Measurements from ENCODE around the gene SBF2. TPM values are rescaled to one million over a fixed set of nuclear protein-coding genes. Genes with fewer than 3 reads are reported as not detected.
"Not testable (repeated sequence)": the region's sequence is repeated elsewhere in the genome, so short reads cannot be mapped to it uniquely, and the experiment has no call there.

The SBF2 gene
- total RNA-seq, 1 donor from 2014 or later = 141 TPM

GRCh38 chr11:10097615-10098014 is 196.4 kb downstream of the SBF2 start:
- DNase-seq (ENCODE audit: low spot score) (no peak), ATAC-seq (no peak)
- intact Hi-C loops (cut with DNase I) = no loop called here

GRCh38 chr11:10096987-10097386 is 197.0 kb downstream of the SBF2 start:
- ATAC-seq = no peak
- intact Hi-C loops (cut with DNase I) = no loop called here
- DNase-seq (ENCODE audit: low spot score) = no peak

GRCh38 chr11:10095412-10096208 is 198.4 kb downstream of the SBF2 start:
- ATAC-seq (no peak), DNase-seq (ENCODE audit: low spot score) (no peak)
- intact Hi-C loops (cut with DNase I) = no loop called here

GRCh38 chr11:10092426-10092825 is 201.6 kb downstream of the SBF2 start:
- DNase-seq (ENCODE audit: low spot score) = no peak
- intact Hi-C loops (cut with DNase I) = no loop called here
- no peak for ATAC-seq

GRCh38 chr11:10091314-10092045 is 202.5 kb downstream of the SBF2 start:
- intact Hi-C loops (cut with DNase I) = no loop called here
- DNase-seq (ENCODE audit: low spot score) (no peak), ATAC-seq (no peak)

GRCh38 chr11:10087923-10088225 is 206.1 kb downstream of the SBF2 start:
- DNase-seq (ENCODE audit: low spot score); intact Hi-C loops (cut with DNase I); ATAC-seq: not testable (repeated sequence)

- ATAC-seq (no peak), DNase-seq (ENCODE audit: low spot score) (no peak)
- intact Hi-C loops (cut with DNase I) = no loop called here
Observed at GRCh38 chr11:10087186-10087922, 206.7 kb downstream of the SBF2 start.

- DNase-seq (ENCODE audit: low spot score) (no peak), ATAC-seq (no peak)
- intact Hi-C loops (cut with DNase I) = no loop called here
Observed at GRCh38 chr11:10080138-10080537, 213.9 kb downstream of the SBF2 start.

GRCh38 chr11:10076458-10077141 is 217.4 kb downstream of the SBF2 start:
- DNase-seq (ENCODE audit: low spot score) (no peak), ATAC-seq (peak; percentile 44)
- intact Hi-C loops (cut with DNase I) = no loop called here

- intact Hi-C loops (cut with DNase I) = no loop called here
- no peak for DNase-seq (ENCODE audit: low spot score)
- ATAC-seq = no peak
Observed at GRCh38 chr11:10075141-10075540, 218.9 kb downstream of the SBF2 start.

GRCh38 chr11:10072841-10073240 is 221.2 kb downstream of the SBF2 start:
- DNase-seq (ENCODE audit: low spot score) (no peak), ATAC-seq (no peak)
- intact Hi-C loops (cut with DNase I) = no loop called here

- DNase-seq (ENCODE audit: low spot score) (no peak), ATAC-seq (no peak)
- intact Hi-C loops (cut with DNase I) = no loop called here
Observed at GRCh38 chr11:10072142-10072541, 221.9 kb downstream of the SBF2 start.

- DNase-seq (ENCODE audit: low spot score) = no peak
- intact Hi-C loops (cut with DNase I) = no loop called here
Observed at GRCh38 chr11:10067629-10068300, 226.3 kb downstream of the SBF2 start.

GRCh38 chr11:10066441-10066840 is 227.6 kb downstream of the SBF2 start:
- intact Hi-C loops (cut with DNase I) = no loop called here
- ATAC-seq (no peak), DNase-seq (ENCODE audit: low spot score) (no peak)

More at GRCh38 chr11:10067629-10068300, 226.3 kb downstream of the SBF2 start:
- no peak for ATAC-seq

- ATAC-seq = no peak
- DNase-seq (ENCODE audit: low spot score) = no peak
- intact Hi-C loops (cut with DNase I) = no loop called here
Observed at GRCh38 chr11:10064828-10065227, 229.2 kb downstream of the SBF2 start.

- intact Hi-C loops (cut with DNase I) = no loop called here
- no peak for DNase-seq (ENCODE audit: low spot score)
- ATAC-seq = no peak
Observed at GRCh38 chr11:10058356-10058755, 235.7 kb downstream of the SBF2 start.

GRCh38 chr11:10051868-10052586 is 242.0 kb downstream of the SBF2 start:
- DNase-seq (ENCODE audit: low spot score) (no peak), ATAC-seq (no peak)
- intact Hi-C loops (cut with DNase I) = no loop called here

GRCh38 chr11:10050561-10050960 is 243.5 kb downstream of the SBF2 start:
- DNase-seq (ENCODE audit: low spot score) = no peak
- intact Hi-C loops (cut with DNase I) = no loop called here
- ATAC-seq = no peak

Measured in sciatic nerve (tissue), 2 donors.